Measurements from ENCODE around the gene E4F1. TPM values are rescaled to one million over a fixed set of nuclear protein-coding genes. Genes with fewer than 3 reads are reported as not detected.

E4F1 gene
- total and polyA plus RNA-seq, 2 of the 8 experiments (the other 6 are each of a cell fraction or from before 2014, with no cell fraction given) = 22.2 to 27.0 TPM

DNA sequence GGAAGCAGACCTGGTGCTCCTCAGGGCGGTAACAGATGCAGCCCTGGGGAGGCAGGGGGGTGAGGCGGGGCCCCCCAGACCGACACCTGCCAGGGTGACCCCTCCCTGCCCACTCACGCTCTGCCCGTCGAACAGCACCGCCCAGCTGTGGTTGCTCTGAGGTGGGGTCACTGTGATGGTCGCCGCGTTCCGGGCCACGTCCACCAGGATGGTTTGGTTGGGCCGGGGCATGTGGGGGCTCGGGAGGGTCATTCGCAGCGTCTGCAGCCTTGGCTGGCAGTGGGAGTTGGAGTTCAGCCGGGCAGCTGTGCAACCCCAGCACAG, 13.4 kb upstream of the E4F1 start:
- no peak overlapping the region for H4K5ac ChIP-seq (ENCODE audit: insufficient read length, low read depth, low read length)
- FAIRE-seq (no peak), DNase-seq (ENCODE audit: low read depth in 1 of 2, low spot score in 2 of 2) (no peak)
- H3K79me1 ChIP-seq (ENCODE audit: low read depth, low read length) = peaks cover 10% of the 10 kb centered on the region
- no peak overlapping the region for H3K56ac ChIP-seq (replicated peaks; ENCODE audit: insufficient read length, low read depth, low read length)
- ChIA-PET CTCF (ENCODE audit: partially characterized antibody) (interaction anchor here (0.6 to 3.2 kb wide), 4 partner anchors 11 to 1871 kb away, joined by 3 to 20 read pairs (median 5); no protein-coding TSS in a partner anchor), POLR2A (ENCODE audit: partially characterized antibody) (interaction anchor here (0.6 to 15.1 kb wide), 14 partner anchors 12 to 259 kb away, joined by 3 to 156 read pairs (median 6); partner anchors contain the start of genes CASKIN1, DNASE1L2, E4F1 and TRAF7)
- no peak overlapping the region for H3K14ac ChIP-seq (ENCODE audit: insufficient read length)
- peak overlapping the region; percentile 25 for H4K8ac ChIP-seq (ENCODE audit: extremely low read depth, insufficient read depth, low read length)
- H3K27me3 ChIP-seq (replicated peaks in 1 of 4; ENCODE audit: control insufficient read depth in 3 of 4, extremely low read depth in 1 of 4, insufficient read depth in 3 of 4, low read length in 3 of 4) = no peaks in the 10 kb centered on the region
- H3K9ac ChIP-seq (replicated peaks in 1 of 4; ENCODE audit: extremely low read depth in 1 of 4, low read depth in 3 of 4, low read length in 3 of 4) = peak overlapping the region in 1 of 4 experiments; percentile 14; a peak in 1 of 7 replicates
- 95% methylated on average over 17 of the region's 17 CpGs; no CpG with 5 or more reads in 1 of the 2 experiments for WGBS, 2 experiments (ENCODE audit: extremely low coverage in 1 of 2, insufficient coverage in 1 of 2, insufficient read length in 1 of 2, insufficient replicate concordance in 2 of 2, low coverage in 1 of 2, low lambda C conversion rate in 2 of 2, missing lambda C conversion rate in 1 of 2)
- H3K79me2 ChIP-seq (ENCODE audit: control insufficient read depth in 1 of 2, insufficient read depth in 2 of 2, low read length in 2 of 2) = peaks cover 3 to 25% of the 10 kb centered on the region in 2 experiments; a peak in 3 of 4 replicates
- no peak overlapping the region for H2AK5ac ChIP-seq (ENCODE audit: low read depth, low read length)
- TF ChIP-seq NANOG (IDR thresholded peaks at IDR 0.05; ENCODE audit: insufficient read depth, low read depth, low read length, poor library complexity, severe bottlenecking) (no peak), TCF12 (IDR thresholded peaks at IDR 0.05; ENCODE audit: low read depth, low read length) (no peak), CBX5 (IDR thresholded peaks at IDR 0.05; ENCODE audit: low read depth, low read length) (no peak), RAD21 (IDR thresholded peaks at IDR 0.05 in 1 of 2, conservative IDR thresholded peaks at IDR 0.05 in 1 of 2; ENCODE audit: low read depth in 2 of 2, low read length in 2 of 2) (no peak), HDAC6 (IDR thresholded peaks at IDR 0.05; ENCODE audit: low read depth, low read length) (no peak), SRF (IDR thresholded peaks at IDR 0.05; ENCODE audit: low read depth, low read length) (no peak), RFX5 (IDR thresholded peaks at IDR 0.05; ENCODE audit: borderline replicate concordance, low read depth, low read length) (no peak), ZNF274 (IDR thresholded peaks at IDR 0.05; ENCODE audit: borderline replicate concordance, extremely low read depth, low read length) (no peak), EGR1 (IDR thresholded peaks at IDR 0.05; ENCODE audit: borderline replicate concordance, low read depth, low read length) (no peak)
- H3K18ac ChIP-seq (ENCODE audit: extremely low read depth, low read length) = no peak overlapping the region
- no peak overlapping the region for H2BK5ac ChIP-seq (ENCODE audit: low read depth, low read length)
- H4K20me1 ChIP-seq (replicated peaks in 1 of 2; ENCODE audit: control insufficient read depth in 1 of 2, insufficient read depth in 2 of 2, low read length in 2 of 2) = peaks cover 8 to 42% of the 10 kb centered on the region in 2 experiments
- no peak overlapping the region for H3K23ac ChIP-seq (ENCODE audit: insufficient read length)
- no peak overlapping the region for H2BK15ac ChIP-seq (ENCODE audit: low read length)
- no peak overlapping the region for H3K4me3 ChIP-seq (ENCODE audit: extremely low read depth in 1 of 4, insufficient read depth in 2 of 4, low read depth in 3 of 4, low read length in 4 of 4)
- H2BK20ac ChIP-seq (ENCODE audit: low read length) = no peak overlapping the region
- no peak overlapping the region for H3K4ac ChIP-seq (replicated peaks; ENCODE audit: insufficient read length, low read depth, low read length)
- H4K91ac ChIP-seq (replicated peaks; ENCODE audit: insufficient read length, low read length) = no peak overlapping the region
- H3K4me2 ChIP-seq (ENCODE audit: insufficient read depth in 1 of 2, low read depth in 2 of 2, low read length in 2 of 2) = no peak overlapping the region
- H2BK120ac ChIP-seq (replicated peaks; ENCODE audit: low read depth, low read length) = no peak overlapping the region
- H2AFZ ChIP-seq (ENCODE audit: low read length) = no peak overlapping the region
- H3K4me1 ChIP-seq (replicated peaks in 1 of 4; ENCODE audit: control insufficient read depth in 3 of 4, insufficient read depth in 4 of 4, low read length in 3 of 4) = peaks cover 0 to 24% (median 9%) of the 10 kb centered on the region in 4 experiments; a peak in 6 of 7 replicates
- H3K9me3 ChIP-seq (ENCODE audit: insufficient read depth in 2 of 2, low read depth in 1 of 2, low read length in 1 of 2) = no peaks in the 10 kb centered on the region
- no peak overlapping the region for H2BK12ac ChIP-seq (ENCODE audit: low read depth, low read length)
- peaks cover 8 to 42% (median 19%) of the 10 kb centered on the region in 4 experiments; a peak in 6 of 8 replicates for H3K36me3 ChIP-seq (ENCODE audit: control insufficient read depth in 2 of 4, insufficient read depth in 4 of 4, low read length in 3 of 4)
- H3K27ac ChIP-seq (ENCODE audit: low read depth, low read length) = no peak overlapping the region
- peaks cover 16% of the 10 kb centered on the region for H3K23me2 ChIP-seq (ENCODE audit: low read depth, low read length)
